ENCODE data around the gene RWDD2A.

The RWDD2A gene

DNA sequence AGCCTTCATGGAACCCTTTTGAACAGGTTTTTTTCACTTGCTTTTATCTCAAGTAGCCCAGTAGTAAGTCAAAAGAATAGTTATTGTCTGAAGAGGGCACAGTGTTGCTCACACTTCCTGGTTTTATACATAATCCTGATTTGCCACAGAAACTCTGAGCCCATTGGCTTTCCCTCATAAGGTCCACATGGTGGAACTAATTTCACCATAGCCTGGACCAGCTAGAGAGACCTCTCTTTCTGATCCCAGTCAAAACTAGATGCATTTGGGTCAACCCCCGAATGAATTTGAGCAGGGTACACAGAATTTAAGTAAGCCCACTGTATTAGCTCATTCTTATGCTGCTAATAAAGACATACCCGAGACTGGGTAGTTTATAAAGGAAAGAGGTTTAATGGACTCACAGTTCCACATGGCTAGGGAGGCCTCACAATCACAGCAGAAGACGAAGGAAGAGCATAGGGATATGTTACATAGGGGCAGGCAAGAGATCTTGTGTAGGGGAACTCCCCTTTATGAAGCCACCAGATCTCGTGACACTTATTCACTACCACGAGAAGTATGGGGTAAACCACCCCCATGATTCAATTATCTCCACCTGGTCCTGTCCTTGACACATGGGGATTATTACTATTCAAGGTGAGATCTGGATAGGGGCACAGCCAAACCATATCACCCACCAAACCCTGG lies 6.2 kb downstream of the RWDD2A start:
- DNase-seq: peak; percentile 24

GRCh38 chr6:83199863-83200225 lies 6.7 kb downstream of the RWDD2A start:
- no peak for DNase-seq

DNA sequence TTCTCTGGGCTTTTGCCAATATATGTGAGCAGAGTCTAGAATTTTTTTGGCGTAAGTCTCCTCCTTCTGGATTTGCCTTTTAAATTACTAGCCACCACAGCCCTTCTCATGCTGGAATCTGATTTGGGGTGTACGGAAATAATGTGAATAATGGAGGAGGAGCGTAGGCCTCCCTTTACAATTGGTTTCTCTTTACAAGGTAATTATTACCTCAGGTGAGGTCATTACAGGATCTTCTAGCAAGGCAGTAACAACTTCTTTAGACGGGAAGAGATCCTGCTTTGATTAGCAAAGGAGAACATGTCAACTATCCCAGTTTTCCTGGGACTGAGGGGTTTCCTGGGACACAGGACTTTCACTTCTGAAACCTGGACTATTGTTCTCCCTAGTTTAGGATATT lies 8.9 kb downstream of the RWDD2A start:
- DNase-seq: no peak

DNA sequence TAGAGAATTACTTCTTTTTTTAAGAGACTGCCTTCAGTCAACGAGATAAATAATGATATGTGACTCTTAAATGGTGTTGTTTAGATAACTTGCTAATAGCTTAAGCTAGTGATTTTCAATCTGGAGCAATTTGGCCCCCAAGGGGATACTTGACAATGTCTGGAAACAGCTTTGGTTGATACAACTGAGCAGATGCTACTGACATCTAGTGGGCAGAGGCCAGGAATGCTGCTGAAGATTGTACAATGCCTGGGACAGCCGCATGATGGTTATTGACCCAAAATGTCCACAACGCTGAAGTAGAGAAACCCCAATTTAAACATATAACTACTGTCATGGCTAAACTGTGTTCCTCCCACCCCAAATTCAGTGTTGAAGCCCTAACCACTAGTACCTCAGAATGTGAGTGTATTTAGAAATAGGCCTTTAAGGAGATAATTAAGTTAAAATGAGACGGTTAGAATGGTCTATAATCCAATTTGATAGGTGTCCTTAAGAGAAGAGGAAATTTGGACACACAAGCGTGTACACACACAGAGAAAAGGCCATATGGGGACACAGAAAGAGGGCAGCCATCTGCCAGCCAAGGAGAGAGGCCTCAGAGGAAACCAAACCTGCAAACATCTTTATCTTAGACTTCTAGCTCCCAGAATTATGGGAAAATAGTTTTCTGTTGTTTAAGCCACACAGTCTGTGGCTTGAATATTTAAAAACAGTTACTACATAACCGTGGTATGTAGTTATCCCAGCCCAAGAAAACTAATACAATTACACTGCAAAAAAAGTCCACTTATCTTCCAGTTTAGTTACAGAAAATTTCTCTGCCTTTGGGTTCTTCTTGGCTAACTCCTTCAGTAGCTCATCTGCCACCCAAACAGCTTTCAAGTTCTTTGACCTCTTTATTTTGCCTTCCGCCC lies 22.2 kb downstream of the RWDD2A start:
- DNase-seq: peak; percentile 92

DNA sequence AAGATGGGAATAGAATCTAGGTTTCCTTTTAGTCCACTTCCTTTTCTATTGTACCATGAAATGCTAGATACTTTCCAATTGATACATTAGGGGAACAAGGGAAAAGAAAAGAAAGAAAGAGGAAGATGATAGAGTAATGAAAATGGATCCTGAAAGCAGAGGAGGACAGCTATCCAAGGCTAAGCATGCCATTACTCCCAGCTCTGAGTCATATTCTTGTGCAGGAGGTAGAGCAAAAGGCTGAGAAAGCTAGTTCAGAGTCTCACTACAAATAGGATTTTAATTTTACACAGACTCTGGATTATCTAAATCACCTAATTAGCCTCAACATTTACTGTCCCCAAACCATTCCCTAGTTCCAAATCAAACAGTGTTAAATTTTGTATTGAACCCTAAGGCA lies 23.6 kb downstream of the RWDD2A start:
- DNase-seq: no peak

DNA sequence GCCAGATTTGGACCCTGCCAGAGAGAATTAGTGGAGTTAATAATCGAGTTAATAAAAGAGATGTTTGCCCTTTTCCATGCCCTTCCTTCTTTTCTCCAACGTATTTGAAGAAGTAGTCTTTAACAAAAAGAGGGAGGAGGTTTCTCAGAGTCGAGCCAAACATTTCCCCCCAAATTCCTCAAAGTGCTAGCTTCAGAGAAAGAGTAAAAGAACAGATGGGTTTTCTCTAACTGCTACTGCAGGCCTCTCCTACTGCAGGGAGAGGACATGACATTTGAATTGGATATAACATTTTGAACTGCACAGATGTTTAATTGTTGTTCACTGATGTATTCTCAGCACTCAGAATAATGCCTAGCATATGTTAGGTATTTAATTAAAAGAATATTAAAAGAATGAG lies 25.5 kb downstream of the RWDD2A start:
- DNase-seq: no peak

- DNase-seq: no peak
Observed at GRCh38 chr6:83220121-83220520, 27.0 kb downstream of the RWDD2A start.

- no peak for DNase-seq
Observed at GRCh38 chr6:83221276-83221675, 28.1 kb downstream of the RWDD2A start.

- peak; percentile 77 for DNase-seq
Observed at GRCh38 chr6:83221889-83222479, 28.8 kb downstream of the RWDD2A start.

GRCh38 chr6:83226517-83226916 lies 33.4 kb downstream of the RWDD2A start:
- no peak for DNase-seq

DNA sequence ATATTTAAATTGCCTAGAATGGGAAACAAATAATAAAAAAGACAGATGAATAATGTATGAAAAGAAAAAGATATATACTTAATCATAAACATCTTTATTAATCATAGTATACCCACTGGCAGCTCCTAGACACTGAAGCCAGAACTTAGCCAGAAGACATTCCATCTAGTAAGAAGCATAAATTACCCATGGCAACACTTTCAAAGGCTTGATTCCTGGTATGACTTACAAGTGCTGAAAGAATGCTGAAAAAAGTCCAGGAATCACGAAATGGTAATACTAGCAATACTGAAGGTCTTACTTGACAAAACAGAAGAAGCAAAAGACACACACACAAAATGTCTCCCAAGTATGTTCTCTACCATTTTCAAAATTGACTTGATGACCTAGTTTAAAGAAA lies 38.0 kb downstream of the RWDD2A start:
- no peak for DNase-seq

DNA sequence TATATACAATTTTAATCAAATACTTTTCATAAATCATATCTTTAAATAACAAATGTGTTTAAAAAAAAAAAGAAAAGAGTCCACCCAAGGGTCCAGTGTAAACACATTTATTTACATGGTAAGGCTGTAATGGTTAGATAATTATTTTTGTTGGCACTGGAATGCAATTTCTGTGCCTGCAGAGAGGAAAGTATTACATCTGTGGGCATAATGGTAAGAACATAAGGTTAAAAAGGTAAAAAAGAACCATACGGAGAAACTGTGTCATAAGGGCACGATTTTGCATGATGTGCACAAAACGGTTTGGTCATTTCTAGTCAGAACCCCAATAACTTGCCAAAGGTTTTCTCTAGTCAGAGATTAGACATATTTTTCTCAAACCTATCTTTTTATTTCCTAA lies 54.3 kb downstream of the RWDD2A start:
- no peak for DNase-seq

Measured in OCI-M1 (cell line).